Activated CD8-positive, alpha-beta memory T cell treated with anti-CD3 and anti-CD28 coated beads, Interleukin-2, amount 50 U/mL, for 1 hour (primary cell): Measurements from ENCODE around the gene DIP2C.
"Not testable (repeated sequence)": the region's sequence is repeated elsewhere in the genome, so short reads cannot be mapped to it uniquely, and the experiment has no call there.

ENCODE experiments used
- DNase-seq: peaks from one replicate; pipeline ENCODE4 v3.0.0-alpha.2; 2020; ENCODE audit errors: extremely low read depth

DIP2C gene

GRCh38 chr10:534047-534566, 155.4 kb downstream of the DIP2C start:
- DNase-seq: no peak

GRCh38 chr10:533611-534010, 155.9 kb downstream of the DIP2C start:
- DNase-seq: no peak

- no peak for DNase-seq
These were observed 156.3 kb downstream of the DIP2C start for GRCh38 chr10:533186-533585.

- not testable (repeated sequence) for DNase-seq
These were observed 157.1 kb downstream of the DIP2C start for GRCh38 chr10:532331-532730.

- DNase-seq: no peak
These were observed 157.9 kb downstream of the DIP2C start for GRCh38 chr10:531541-531940.

- no peak for DNase-seq
These were observed 158.8 kb downstream of the DIP2C start for GRCh38 chr10:530717-531116.

- DNase-seq: no peak
These were observed 159.8 kb downstream of the DIP2C start for GRCh38 chr10:529468-530230.

- no peak for DNase-seq
These were observed 161.0 kb downstream of the DIP2C start for GRCh38 chr10:528173-529165.

- no peak for DNase-seq
These were observed 162.1 kb downstream of the DIP2C start for GRCh38 chr10:527416-527815.

GRCh38 chr10:526651-527312, 162.7 kb downstream of the DIP2C start:
- no peak for DNase-seq

- DNase-seq: no peak
These were observed 163.7 kb downstream of the DIP2C start for GRCh38 chr10:525565-526315.

GRCh38 chr10:523925-524324, 165.5 kb downstream of the DIP2C start:
- no peak for DNase-seq

GRCh38 chr10:522350-522749, 167.1 kb downstream of the DIP2C start:
- DNase-seq: no peak

- DNase-seq: no peak
These were observed 167.9 kb downstream of the DIP2C start for GRCh38 chr10:521261-522250.

GRCh38 chr10:520402-520787, 169.1 kb downstream of the DIP2C start:
- DNase-seq: no peak

- DNase-seq: no peak
These were observed 169.6 kb downstream of the DIP2C start for GRCh38 chr10:519716-520401.

- DNase-seq: no peak
These were observed 170.3 kb downstream of the DIP2C start for GRCh38 chr10:519055-519715.

GRCh38 chr10:517872-518475, 171.5 kb downstream of the DIP2C start:
- no peak for DNase-seq
